OCI-LY3 (cell line): Measurements from ENCODE around the gene CAPG.

Experiments
- H2AFZ ChIP-seq: fragments of 200-600, 300-600 bp; shearing (Covaris generic); 2 replicates; pipeline ENCODE4 v1.6.0; 2014; ENCODE audit warnings: antibody characterized with exemption, low read depth, low read length
- H3K27ac ChIP-seq: fragments of 200-600, 300-600 bp; sonication (generic); 2 replicates; pipeline ENCODE4 v1.5.1; 2014; ENCODE audit warnings: mild to moderate bottlenecking, low read length, moderate library complexity, mixed read lengths
- H3K27me3 ChIP-seq: fragments of 200-600, 300-600 bp; sonication (generic); 2 replicates; pipeline ENCODE4 v1.6.1; 2014; ENCODE audit warnings: low read depth, low read length, mixed read lengths
- H3K36me3 ChIP-seq: fragments of 200-600, 300-600 bp; sonication (generic); replicated peaks from 2 replicates; pipeline ENCODE3; 2014; ENCODE audit warnings: low read depth, low read length, mixed read lengths
- H3K4me1 ChIP-seq: fragments of 300-600, 200-600 bp; sonication (generic); 2 replicates; pipeline ENCODE4 v1.6.1; 2014; ENCODE audit warnings: low read length, mixed read lengths
- H3K4me2 ChIP-seq: fragments of 200-600, 300-600 bp; sonication (generic); 2 replicates; pipeline ENCODE4 v1.6.1; 2014; ENCODE audit warnings: low read length, mixed read lengths
- H3K4me3 ChIP-seq: fragments of 300-600, 200-600 bp; sonication (generic); 2 replicates; pipeline ENCODE4 v1.5.1; 2014; ENCODE audit warnings: antibody characterized with exemption, mild to moderate bottlenecking, low read length, moderate library complexity
- H3K79me2 ChIP-seq: fragments of 300-600, 200-600 bp; shearing (Covaris generic); 2 replicates; pipeline ENCODE4 v1.6.1; 2014; ENCODE audit warnings: mild to moderate bottlenecking, low read length, mixed read lengths
- H3K9ac ChIP-seq: fragments of 300-600, 200-600 bp; shearing (Covaris generic); 2 replicates; pipeline ENCODE4 v1.6.0; 2014; ENCODE audit warnings: mild to moderate bottlenecking, low read length, moderate library complexity
- H3K9me3 ChIP-seq: fragments of 200-600, 300-600 bp; shearing (Covaris generic); 2 replicates; pipeline ENCODE4 v1.6.1; 2014; ENCODE audit warnings: low read length, mixed read lengths; ENCODE audit not compliant: insufficient read depth
- H4K20me1 ChIP-seq: fragments of 200-600, 300-600 bp; sonication (generic); 2 replicates; pipeline ENCODE4 v1.6.1; 2016; ENCODE audit warnings: low read length, mixed read lengths; ENCODE audit not compliant: insufficient read depth
- CTCF ChIP-seq: fragments of 200-600, 300-600 bp; sonication (generic); IDR thresholded peaks from 2 replicates; pipeline ENCODE4 v1.5.1; 2014; ENCODE audit warnings: antibody characterized with exemption, low read length, low read depth
- EZH2phosphoT487 ChIP-seq: fragments of 200-600 bp; shearing (Covaris generic); IDR thresholded peaks from 2 replicates; pipeline ENCODE4 v1.6.1; 2018; ENCODE audit warnings: antibody characterized with exemption, mixed run types, low read depth

The CAPG gene

GRCh38 chr2:85457043-85457442 lies 46.9 kb upstream of the CAPG start:
- Histone ChIP-seq H3K9ac (no peak overlapping the region), H3K27me3 (no peaks in the 10 kb centered on the region), H3K9me3 (no peaks in the 10 kb centered on the region), H3K4me3 (no peak overlapping the region), H3K4me1 (no peaks in the 10 kb centered on the region), H4K20me1 (no peaks in the 10 kb centered on the region), H2AFZ (no peak overlapping the region), H3K4me2 (no peak overlapping the region), H3K36me3 (no peaks in the 10 kb centered on the region), H3K79me2 (no peaks in the 10 kb centered on the region), H3K27ac (no peak overlapping the region)
- TF ChIP-seq EZH2phosphoT487 (no peak), CTCF (no peak)

- Histone ChIP-seq H3K4me2 (no peak overlapping the region), H3K36me3 (no peaks in the 10 kb centered on the region), H3K4me1 (no peaks in the 10 kb centered on the region), H3K9ac (no peak overlapping the region), H3K9me3 (no peaks in the 10 kb centered on the region), H2AFZ (no peak overlapping the region), H4K20me1 (no peaks in the 10 kb centered on the region), H3K79me2 (no peaks in the 10 kb centered on the region), H3K4me3 (no peak overlapping the region), H3K27ac (no peak overlapping the region), H3K27me3 (no peaks in the 10 kb centered on the region)
- no peak for TF ChIP-seq EZH2phosphoT487
- TF ChIP-seq CTCF, result no peak
Observed at GRCh38 chr2:85455552-85456090, 45.5 kb upstream of the CAPG start.

- H4K20me1 ChIP-seq, result no peaks in the 10 kb centered on the region
- no peak overlapping the region for H2AFZ ChIP-seq
- no peak overlapping the region for H3K4me3 ChIP-seq
- no peak overlapping the region for H3K4me2 ChIP-seq
- H3K27ac ChIP-seq, result no peak overlapping the region
- H3K4me1 ChIP-seq, result 0 out of 2 replicates have a peak, but pooled peaks cover 3% of the 10 kb centered on the region
- H3K36me3 ChIP-seq, result no peaks in the 10 kb centered on the region
- H3K9me3 ChIP-seq, result no peaks in the 10 kb centered on the region
- H3K79me2 ChIP-seq, result no peaks in the 10 kb centered on the region
- no peaks in the 10 kb centered on the region for H3K27me3 ChIP-seq
- no peak for TF ChIP-seq CTCF
- TF ChIP-seq EZH2phosphoT487, result no peak
- no peak overlapping the region for H3K9ac ChIP-seq
Observed at GRCh38 chr2:85453571-85453970, 43.4 kb upstream of the CAPG start.

DNA sequence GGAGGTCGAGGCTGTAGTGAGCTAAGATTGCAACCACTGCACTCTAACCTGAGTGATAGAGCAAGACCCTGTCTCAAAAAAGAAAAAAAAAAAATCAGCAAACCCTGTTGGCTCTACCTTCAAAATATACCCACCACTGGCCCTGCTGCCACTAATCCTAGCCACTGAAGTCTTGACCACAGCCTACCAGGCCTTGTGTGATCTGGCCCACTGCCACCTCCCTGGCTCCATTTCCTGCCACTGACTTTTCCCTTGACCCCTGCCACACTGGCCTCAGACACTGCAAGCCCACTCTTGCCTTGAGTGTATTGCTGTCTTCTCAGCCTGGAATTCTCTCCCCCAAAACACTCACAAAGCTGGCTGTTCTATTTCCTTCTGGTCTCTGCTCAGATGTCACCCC lies 42.1 kb upstream of the CAPG start:
- Histone ChIP-seq H3K27ac (no peak overlapping the region), H3K9ac (no peak overlapping the region), H2AFZ (no peak overlapping the region)

More for the DNA sequence above, 42.1 kb upstream of the CAPG start:
- no peak overlapping the region for H3K4me3 ChIP-seq
- H3K27me3 ChIP-seq, result no peaks in the 10 kb centered on the region
- H3K4me1 ChIP-seq, result 0 out of 2 replicates have a peak, but pooled peaks cover 3% of the 10 kb centered on the region
- H4K20me1 ChIP-seq, result no peaks in the 10 kb centered on the region
- no peak for TF ChIP-seq EZH2phosphoT487
- no peak for TF ChIP-seq CTCF
- no peak overlapping the region for H3K4me2 ChIP-seq
- no peaks in the 10 kb centered on the region for H3K36me3 ChIP-seq
- H3K79me2 ChIP-seq, result no peaks in the 10 kb centered on the region
- no peaks in the 10 kb centered on the region for H3K9me3 ChIP-seq
